ENCODE measurements around the gene TAGLN2. TPM values are rescaled to one million over a fixed set of nuclear protein-coding genes. Genes with fewer than 3 reads are reported as not detected.

Gene TAGLN2
- total RNA-seq, 1 donor from 2014 or later = 160 TPM

DNA sequence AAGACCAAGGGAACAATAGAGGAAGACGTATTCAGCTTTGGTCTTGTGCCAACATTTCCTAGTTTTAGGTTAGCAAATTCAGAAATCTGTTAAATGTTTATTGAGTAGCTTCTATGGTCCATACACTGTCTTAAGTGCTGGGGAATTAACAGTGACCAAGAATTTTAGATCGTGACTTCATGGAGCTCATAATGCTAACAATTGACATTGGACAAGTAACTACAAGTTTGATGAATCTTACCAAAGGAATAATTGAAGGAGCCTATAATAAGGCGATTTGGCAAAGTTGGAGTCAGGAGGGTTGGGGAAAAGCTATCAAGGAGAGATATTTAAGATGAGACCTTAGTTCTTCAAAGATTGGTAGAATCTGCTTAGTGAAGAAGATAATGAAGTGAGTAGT is 30.1 kb upstream of the TAGLN2 start:
- H3K4me1 Mint-ChIP-seq (ENCODE audit: low read depth, unreplicated experiment) = no peaks in the 10 kb centered on the region
- peaks cover 5% of the 10 kb centered on the region for H3K9me3 Mint-ChIP-seq (ENCODE audit: unreplicated experiment)
- no peak overlapping the region for H3K27ac Mint-ChIP-seq (ENCODE audit: unreplicated experiment)
- no peak overlapping the region for H3K4me3 Mint-ChIP-seq (ENCODE audit: unreplicated experiment)
- peaks cover 7% of the 10 kb centered on the region for H3K27me3 Mint-ChIP-seq (ENCODE audit: unreplicated experiment)
- TF ChIP-seq, protein P1, sequence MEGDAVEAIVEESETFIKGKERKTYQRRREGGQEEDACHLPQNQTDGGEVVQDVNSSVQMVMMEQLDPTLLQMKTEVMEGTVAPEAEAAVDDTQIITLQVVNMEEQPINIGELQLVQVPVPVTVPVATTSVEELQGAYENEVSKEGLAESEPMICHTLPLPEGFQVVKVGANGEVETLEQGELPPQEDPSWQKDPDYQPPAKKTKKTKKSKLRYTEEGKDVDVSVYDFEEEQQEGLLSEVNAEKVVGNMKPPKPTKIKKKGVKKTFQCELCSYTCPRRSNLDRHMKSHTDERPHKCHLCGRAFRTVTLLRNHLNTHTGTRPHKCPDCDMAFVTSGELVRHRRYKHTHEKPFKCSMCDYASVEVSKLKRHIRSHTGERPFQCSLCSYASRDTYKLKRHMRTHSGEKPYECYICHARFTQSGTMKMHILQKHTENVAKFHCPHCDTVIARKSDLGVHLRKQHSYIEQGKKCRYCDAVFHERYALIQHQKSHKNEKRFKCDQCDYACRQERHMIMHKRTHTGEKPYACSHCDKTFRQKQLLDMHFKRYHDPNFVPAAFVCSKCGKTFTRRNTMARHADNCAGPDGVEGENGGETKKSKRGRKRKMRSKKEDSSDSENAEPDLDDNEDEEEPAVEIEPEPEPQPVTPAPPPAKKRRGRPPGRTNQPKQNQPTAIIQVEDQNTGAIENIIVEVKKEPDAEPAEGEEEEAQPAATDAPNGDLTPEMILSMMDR (IDR thresholded peaks at IDR 0.05; ENCODE audit: partially characterized antibody, unreplicated experiment) = no peak
- DNase-seq = no peak
- no peaks in the 10 kb centered on the region for H3K36me3 Mint-ChIP-seq (ENCODE audit: unreplicated experiment)

DNA sequence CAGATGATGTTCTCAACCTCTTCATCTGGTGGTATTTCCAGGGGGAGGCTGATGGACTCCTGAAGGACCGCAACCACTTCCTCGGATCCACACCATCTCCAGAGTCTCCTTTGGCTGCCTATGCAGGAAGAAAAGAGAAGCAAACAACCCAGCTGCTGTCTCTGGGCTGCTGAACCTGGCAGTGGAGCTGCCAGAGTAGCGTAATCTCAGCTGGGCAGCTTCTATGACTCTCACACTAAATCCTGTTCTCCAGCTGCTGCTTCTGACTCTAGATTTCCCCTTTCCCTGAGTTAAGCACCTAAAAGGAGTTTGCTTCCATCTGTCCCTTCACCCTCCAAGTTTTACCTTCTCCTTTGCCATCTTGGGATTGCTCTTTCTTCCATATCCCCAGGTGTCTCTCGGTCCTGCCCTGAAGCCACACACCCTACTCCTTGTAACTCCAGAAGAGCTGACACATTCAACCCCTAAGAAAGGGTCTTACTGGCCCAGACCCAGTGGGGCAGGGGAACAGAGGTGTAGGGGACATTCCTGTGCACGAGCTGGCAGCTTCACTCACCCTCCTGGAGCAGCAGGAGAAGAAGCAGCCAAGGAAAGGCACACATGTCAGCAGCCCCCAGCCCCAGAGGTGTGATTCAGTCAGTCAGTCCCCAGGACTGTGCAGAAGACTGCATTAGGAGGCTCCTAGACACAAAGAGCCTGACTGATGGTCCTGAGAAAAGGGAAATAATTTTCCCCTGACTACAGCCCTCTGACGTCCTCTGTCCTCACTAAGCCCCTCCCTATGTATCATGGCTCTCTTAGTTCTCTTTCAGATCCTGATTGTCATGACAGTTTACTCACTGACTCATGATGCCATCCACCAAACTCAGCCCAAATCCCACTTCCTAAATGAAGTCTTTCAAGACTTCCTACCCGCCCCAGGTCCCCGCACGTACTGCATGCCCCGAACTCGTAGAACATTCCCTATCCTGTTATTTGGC is 28.5 kb upstream of the TAGLN2 start, which contains the start of gene SLAMF9:
Gene SLAMF9, minus strand, starts transcription at position 702 of the 980 bp plus-strand sequence. Its CDS starts 100 bp downstream, at position 602.
- Mint-ChIP-seq H3K27ac (ENCODE audit: unreplicated experiment) (no peak within 1 kb of the TSS), H3K4me3 (ENCODE audit: unreplicated experiment) (no peak within 1 kb of the TSS), H3K4me1 (ENCODE audit: low read depth, unreplicated experiment) (no peaks in the 10 kb centered on the region), H3K36me3 (ENCODE audit: unreplicated experiment) (no peaks in the 10 kb centered on the region), H3K27me3 (ENCODE audit: unreplicated experiment) (peaks cover 7% of the 10 kb centered on the region), H3K9me3 (ENCODE audit: unreplicated experiment) (peaks cover 7% of the 10 kb centered on the region)
- no peak for DNase-seq
- TF ChIP-seq, protein P1 (IDR thresholded peaks at IDR 0.05; ENCODE audit: partially characterized antibody, unreplicated experiment) = no peak

DNA sequence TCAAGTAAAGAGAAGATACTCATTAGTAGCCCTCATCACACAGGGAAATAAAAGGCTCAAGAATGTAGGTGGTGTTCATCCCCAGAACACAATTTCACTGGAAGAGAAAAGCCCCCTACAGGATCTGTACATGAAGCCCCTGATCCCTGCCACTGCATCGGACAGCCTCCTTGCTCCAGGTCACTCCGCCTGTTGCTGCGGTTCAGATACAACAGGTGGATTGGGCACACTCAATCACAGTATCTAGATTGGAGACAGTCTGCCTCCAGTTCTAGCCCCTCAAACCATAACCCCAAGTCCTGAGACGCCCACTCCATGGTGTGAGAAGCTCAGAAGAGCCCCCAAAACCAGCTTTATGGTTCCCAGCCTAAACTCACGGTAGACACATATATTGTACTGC is 27.6 kb upstream of the TAGLN2 start:
- Mint-ChIP-seq H3K9me3 (ENCODE audit: unreplicated experiment) (peaks cover 9% of the 10 kb centered on the region), H3K27ac (ENCODE audit: unreplicated experiment) (no peak overlapping the region), H3K27me3 (ENCODE audit: unreplicated experiment) (peaks cover 8% of the 10 kb centered on the region), H3K4me3 (ENCODE audit: unreplicated experiment) (no peak overlapping the region), H3K36me3 (ENCODE audit: unreplicated experiment) (no peaks in the 10 kb centered on the region), H3K4me1 (ENCODE audit: low read depth, unreplicated experiment) (no peaks in the 10 kb centered on the region)
- TF ChIP-seq, protein P1 (IDR thresholded peaks at IDR 0.05; ENCODE audit: partially characterized antibody, unreplicated experiment) = no peak
- no peak for DNase-seq

DNA sequence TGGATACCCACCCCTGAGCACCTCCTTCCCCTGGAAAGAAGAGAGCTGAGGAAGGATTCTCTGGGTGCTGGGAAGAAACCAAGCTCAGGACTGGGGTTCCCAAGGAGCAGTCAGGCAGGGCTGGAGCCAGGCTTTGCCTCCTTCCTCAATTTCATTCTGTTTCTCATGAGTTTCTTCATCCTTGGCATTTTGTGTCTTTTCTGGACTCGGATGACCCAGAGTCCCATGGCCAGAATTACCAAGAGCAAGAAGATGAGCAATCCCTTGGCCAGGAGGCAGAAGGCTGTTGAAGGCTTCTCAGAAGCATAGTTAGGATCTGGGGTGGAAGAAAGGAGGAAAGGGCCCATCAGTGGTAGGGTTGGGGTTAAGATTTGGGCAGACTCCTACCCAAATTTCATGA is 26.2 kb upstream of the TAGLN2 start:
- no peak overlapping the region for H3K4me3 Mint-ChIP-seq (ENCODE audit: unreplicated experiment)
- H3K27ac Mint-ChIP-seq (ENCODE audit: unreplicated experiment) = no peak overlapping the region
- H3K36me3 Mint-ChIP-seq (ENCODE audit: unreplicated experiment) = no peaks in the 10 kb centered on the region
- TF ChIP-seq, protein P1 (IDR thresholded peaks at IDR 0.05; ENCODE audit: partially characterized antibody, unreplicated experiment) = no peak
- H3K9me3 Mint-ChIP-seq (ENCODE audit: unreplicated experiment) = peaks cover 9% of the 10 kb centered on the region
- no peaks in the 10 kb centered on the region for H3K4me1 Mint-ChIP-seq (ENCODE audit: low read depth, unreplicated experiment)
- DNase-seq = no peak
- peaks cover 8% of the 10 kb centered on the region for H3K27me3 Mint-ChIP-seq (ENCODE audit: unreplicated experiment)

DNA sequence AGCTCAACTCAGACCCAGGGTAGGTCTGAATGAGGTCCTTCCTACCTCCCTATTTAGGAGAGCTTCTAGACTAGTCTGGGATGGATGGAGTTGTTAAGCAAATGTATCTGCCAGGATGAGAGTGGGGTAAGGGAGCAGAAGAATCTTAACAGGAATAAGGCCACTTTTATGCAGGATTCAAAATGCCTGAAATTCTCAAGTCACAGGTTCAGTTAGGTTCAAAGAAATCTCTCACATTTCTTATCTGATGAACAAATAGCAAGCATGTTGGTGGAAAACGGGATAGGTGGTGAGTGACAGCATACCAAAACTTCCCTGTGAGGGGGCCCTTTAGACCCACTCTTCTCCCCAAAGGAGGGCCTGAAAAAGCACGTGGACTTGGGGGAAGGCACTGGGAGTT is 25.7 kb upstream of the TAGLN2 start:
- Mint-ChIP-seq H3K36me3 (ENCODE audit: unreplicated experiment) (no peaks in the 10 kb centered on the region), H3K27me3 (ENCODE audit: unreplicated experiment) (peaks cover 10% of the 10 kb centered on the region), H3K4me3 (ENCODE audit: unreplicated experiment) (no peak overlapping the region), H3K9me3 (ENCODE audit: unreplicated experiment) (peaks cover 9% of the 10 kb centered on the region), H3K27ac (ENCODE audit: unreplicated experiment) (no peak overlapping the region), H3K4me1 (ENCODE audit: low read depth, unreplicated experiment) (no peaks in the 10 kb centered on the region)
- no peak for DNase-seq
- TF ChIP-seq, protein P1 (IDR thresholded peaks at IDR 0.05; ENCODE audit: partially characterized antibody, unreplicated experiment) = no peak

Measured in glutamatergic neuron (in vitro differentiated cells).